Upper lobe of right lung (tissue), 1 donor: ENCODE data around the gene MICALL2. TPM values are rescaled to one million over a fixed set of nuclear protein-coding genes. Genes with fewer than 3 reads are reported as not detected.

Experiments
- ATAC-seq: fragments of 200-7000 bp; cut with Tn5 transposase; one replicate; pipeline ENCODE4 v1.9.1; 2020; ENCODE audit warnings: mild to moderate bottlenecking, moderate library complexity
- DNase-seq: peaks from one replicate; pipeline ENCODE4 v3.0.0-alpha.2; 2020
- H3K27ac ChIP-seq: fragments of 200-600 bp; one replicate; pipeline ENCODE4 v1.8.0; 2022
- H3K27me3 ChIP-seq: fragments of 200-600 bp; one replicate; pipeline ENCODE4 v1.8.0; 2022; ENCODE audit warnings: mild to moderate bottlenecking
- H3K36me3 ChIP-seq: fragments of 200-600 bp; one replicate; pipeline ENCODE4 v1.8.0; 2022
- H3K4me1 ChIP-seq: fragments of 200-600 bp; one replicate; pipeline ENCODE4 v1.8.0; 2022
- H3K4me3 ChIP-seq: fragments of 200-600 bp; one replicate; pipeline ENCODE4 v1.8.0; 2022; ENCODE audit warnings: mild to moderate bottlenecking
- H3K9me3 ChIP-seq: fragments of 200-600 bp; one replicate; pipeline ENCODE4 v1.8.0; 2022
- intact Hi-C: fragments of 100-400 bp; cut with DNase I; formaldehyde crosslinking; loops from one replicate; pipeline ENCODE4 v1.11.0; 2022
- total RNA-seq: library from RNA; stranded (reverse); fragmentation: NEBNext Ultra II Directional; extraction: Animal tissue kit (Norgen Biotek cat#: 25700); gene quantifications from one replicate; pipeline ENCODE4 v1.2.1, GENCODE V29; 2021
- TF ChIP-seq, protein P1 (sequence below): fragments of 200-600 bp; IDR thresholded peaks from one replicate; pipeline ENCODE4 v1.8.0; 2022; ENCODE audit warnings: antibody characterized with exemption
- donor health status: DM: no; HTN: yes; CAD: no; lungs with severe emphysema.

The MICALL2 gene
- total RNA-seq, 1 donor from 2014 or later = 37.6 TPM

DNA sequence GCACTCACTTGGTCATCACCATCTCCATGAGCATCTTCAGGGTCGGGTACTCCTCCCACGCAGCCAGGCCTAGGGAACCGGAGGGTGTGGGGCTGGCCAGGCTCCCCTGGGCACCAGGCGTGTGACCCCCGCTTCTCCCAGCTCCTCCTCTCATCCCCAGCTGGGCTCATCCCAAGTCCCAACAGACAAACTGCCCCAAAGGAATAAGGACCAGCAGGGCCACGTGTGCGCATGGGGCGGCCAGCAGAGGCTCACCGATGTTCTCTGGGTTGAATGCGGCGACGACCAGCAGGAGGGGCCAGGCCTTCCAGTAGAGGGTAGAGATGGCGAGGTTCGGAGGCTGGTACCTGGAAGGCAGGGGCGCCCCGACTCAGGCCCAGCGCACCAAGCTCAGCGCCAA lies 30.1 kb upstream of the MICALL2 start:
- H3K4me1 ChIP-seq = no peaks in the 10 kb centered on the region
- ATAC-seq (no peak), DNase-seq (no peak)
- no peaks in the 10 kb centered on the region for H3K27me3 ChIP-seq
- no peak overlapping the region for H3K4me3 ChIP-seq
- no peaks in the 10 kb centered on the region for H3K9me3 ChIP-seq
- intact Hi-C loops = no loop called here
- no peak overlapping the region for H3K27ac ChIP-seq
- TF ChIP-seq, protein P1, sequence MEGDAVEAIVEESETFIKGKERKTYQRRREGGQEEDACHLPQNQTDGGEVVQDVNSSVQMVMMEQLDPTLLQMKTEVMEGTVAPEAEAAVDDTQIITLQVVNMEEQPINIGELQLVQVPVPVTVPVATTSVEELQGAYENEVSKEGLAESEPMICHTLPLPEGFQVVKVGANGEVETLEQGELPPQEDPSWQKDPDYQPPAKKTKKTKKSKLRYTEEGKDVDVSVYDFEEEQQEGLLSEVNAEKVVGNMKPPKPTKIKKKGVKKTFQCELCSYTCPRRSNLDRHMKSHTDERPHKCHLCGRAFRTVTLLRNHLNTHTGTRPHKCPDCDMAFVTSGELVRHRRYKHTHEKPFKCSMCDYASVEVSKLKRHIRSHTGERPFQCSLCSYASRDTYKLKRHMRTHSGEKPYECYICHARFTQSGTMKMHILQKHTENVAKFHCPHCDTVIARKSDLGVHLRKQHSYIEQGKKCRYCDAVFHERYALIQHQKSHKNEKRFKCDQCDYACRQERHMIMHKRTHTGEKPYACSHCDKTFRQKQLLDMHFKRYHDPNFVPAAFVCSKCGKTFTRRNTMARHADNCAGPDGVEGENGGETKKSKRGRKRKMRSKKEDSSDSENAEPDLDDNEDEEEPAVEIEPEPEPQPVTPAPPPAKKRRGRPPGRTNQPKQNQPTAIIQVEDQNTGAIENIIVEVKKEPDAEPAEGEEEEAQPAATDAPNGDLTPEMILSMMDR = no peak
- H3K36me3 ChIP-seq = peaks cover 86% of the 10 kb centered on the region

DNA sequence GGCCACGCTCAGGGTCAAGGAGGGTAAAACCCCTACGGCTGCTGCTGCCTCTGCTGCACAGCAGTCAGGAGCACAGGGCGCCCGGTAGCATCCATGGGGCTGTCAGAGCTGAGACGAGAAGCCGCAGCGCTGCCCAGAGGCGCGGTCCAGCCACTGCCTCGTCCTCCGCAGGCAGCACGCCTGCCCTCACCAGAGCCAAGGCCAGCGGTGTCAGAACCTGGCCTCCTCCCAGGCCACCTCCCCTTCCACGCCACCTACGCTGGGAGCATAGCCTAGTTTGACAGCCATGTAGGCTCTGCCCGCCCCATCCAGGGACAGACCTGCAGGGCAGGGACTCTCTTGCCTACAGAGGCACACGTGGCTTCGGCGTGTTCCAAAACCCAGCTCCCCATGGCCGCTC lies 28.7 kb upstream of the MICALL2 start:
- intact Hi-C loops = no loop called here
- H3K27me3 ChIP-seq = no peaks in the 10 kb centered on the region
- no peak for ATAC-seq
- no peaks in the 10 kb centered on the region for H3K9me3 ChIP-seq
- TF ChIP-seq, protein P1 = no peak
- DNase-seq = no peak
- H3K27ac ChIP-seq = no peak overlapping the region
- no peak overlapping the region for H3K4me3 ChIP-seq
- no peaks in the 10 kb centered on the region for H3K4me1 ChIP-seq
- H3K36me3 ChIP-seq = peaks cover 87% of the 10 kb centered on the region

GRCh38 chr7:1487466-1487865 lies 28.2 kb upstream of the MICALL2 start:
- intact Hi-C loops = no loop called here
- TF ChIP-seq, protein P1 = no peak
- Histone ChIP-seq H3K27me3 (no peaks in the 10 kb centered on the region), H3K36me3 (peaks cover 93% of the 10 kb centered on the region), H3K9me3 (no peaks in the 10 kb centered on the region), H3K27ac (no peak overlapping the region), H3K4me1 (no peaks in the 10 kb centered on the region), H3K4me3 (no peak overlapping the region)
- ATAC-seq (no peak), DNase-seq (no peak)

GRCh38 chr7:1486571-1486970 lies 27.3 kb upstream of the MICALL2 start:
- no peaks in the 10 kb centered on the region for H3K9me3 ChIP-seq
- TF ChIP-seq, protein P1 = no peak
- H3K27me3 ChIP-seq = no peaks in the 10 kb centered on the region
- DNase-seq (no peak), ATAC-seq (no peak)
- H3K4me3 ChIP-seq = no peak overlapping the region
- no peaks in the 10 kb centered on the region for H3K4me1 ChIP-seq
- H3K27ac ChIP-seq = no peak overlapping the region
- intact Hi-C loops = no loop called here
- peaks cover 94% of the 10 kb centered on the region for H3K36me3 ChIP-seq

DNA sequence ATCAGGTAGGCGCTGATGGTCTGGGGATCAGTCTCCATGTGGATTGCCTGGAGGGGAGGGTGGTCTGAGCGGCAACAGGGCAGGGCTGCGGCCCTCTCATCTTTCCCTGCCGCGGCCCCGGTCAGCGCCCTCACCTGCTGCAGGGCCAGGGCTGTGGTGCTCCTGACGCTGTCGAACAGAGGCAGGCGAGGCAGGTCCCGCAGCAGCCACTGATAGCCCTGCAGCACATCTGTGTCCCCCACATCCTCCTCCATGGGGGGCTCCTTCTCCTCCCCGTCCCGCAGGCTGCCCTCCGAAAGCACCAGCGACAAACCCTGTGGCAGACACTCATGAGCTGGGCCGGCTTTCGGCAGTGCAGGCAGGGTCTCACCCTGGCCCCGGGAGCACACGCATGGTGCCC lies 25.9 kb upstream of the MICALL2 start:
- peaks cover 90% of the 10 kb centered on the region for H3K36me3 ChIP-seq

GRCh38 chr7:1484569-1484968 lies 25.3 kb upstream of the MICALL2 start:
- DNase-seq = no peak
- intact Hi-C loops = no loop called here

More for the DNA sequence above, 25.9 kb upstream of the MICALL2 start:
- DNase-seq (no peak), ATAC-seq (no peak)
- H3K4me1 ChIP-seq = no peaks in the 10 kb centered on the region
- no peak overlapping the region for H3K4me3 ChIP-seq
- H3K27ac ChIP-seq = no peak overlapping the region
- no peaks in the 10 kb centered on the region for H3K27me3 ChIP-seq
- TF ChIP-seq, protein P1 = no peak
- H3K9me3 ChIP-seq = no peaks in the 10 kb centered on the region
- intact Hi-C loops = no loop called here

More at GRCh38 chr7:1484569-1484968, 25.3 kb upstream of the MICALL2 start:
- Histone ChIP-seq H3K9me3 (no peaks in the 10 kb centered on the region), H3K36me3 (peaks cover 89% of the 10 kb centered on the region), H3K4me3 (no peak overlapping the region), H3K27me3 (no peaks in the 10 kb centered on the region), H3K4me1 (no peaks in the 10 kb centered on the region), H3K27ac (no peak overlapping the region)
- TF ChIP-seq, protein P1 = no peak
- ATAC-seq = no peak
